ACC112 (cell line): ENCODE results near the gene AFF1.
A peak's percentile ranks its signal among the peaks of the same experiment; 100 is the strongest.

Experiments used
- H2AFZ ChIP-seq: fragments of 200-600 bp; sonication (generic); one replicate; pipeline ENCODE4 v1.6.0; 2017; ENCODE audit warnings: antibody characterized with exemption, low read length; ENCODE audit not compliant: unreplicated experiment
- H3K27ac ChIP-seq: fragments of 200-600 bp; sonication (generic); 2 replicates; pipeline ENCODE4 v1.5.1; 2014; ENCODE audit warnings: low read depth, mild to moderate bottlenecking, antibody characterized with exemption, low read length, moderate library complexity
- H3K27me3 ChIP-seq: fragments of 200-600 bp; sonication (generic); 2 replicates; pipeline ENCODE4 v1.6.1; 2014; ENCODE audit warnings: mild to moderate bottlenecking, antibody characterized with exemption, low read length, moderate library complexity, mixed read lengths; ENCODE audit not compliant: insufficient read depth
- H3K36me3 ChIP-seq: fragments of 200-600 bp; sonication (generic); 2 replicates; pipeline ENCODE4 v1.6.1; 2016; ENCODE audit warnings: mild to moderate bottlenecking, antibody characterized with exemption, low read length, moderate library complexity, mixed read lengths; ENCODE audit not compliant: insufficient read depth
- H3K4me1 ChIP-seq: fragments of 200-600 bp; sonication (generic); one replicate; pipeline ENCODE4 v1.6.1; 2016; ENCODE audit warnings: low read length, mixed read lengths; ENCODE audit not compliant: insufficient read depth, unreplicated experiment, control insufficient read depth
- H3K4me3 ChIP-seq: fragments of 200-600 bp; sonication (generic); 2 replicates; pipeline ENCODE4 v1.5.1; 2014; ENCODE audit warnings: mild to moderate bottlenecking, low read depth, low read length
- H3K79me2 ChIP-seq: fragments of 200-600 bp; sonication (generic); one replicate; pipeline ENCODE4 v1.6.0; 2016; ENCODE audit warnings: low read length; ENCODE audit not compliant: control insufficient read depth, unreplicated experiment, insufficient read depth

Gene AFF1

GRCh38 chr4:86934771-86935565 lies at the start of gene AFF1:
Gene AFF1, plus strand, starts transcription at chr4:86935011. Its CDS starts 13,523 bp downstream, at chr4:86948534.
- H3K36me3 ChIP-seq: peaks cover 3% of the 10 kb centered on the region; the same call in 1 of the 2 replicates
- H3K4me3 ChIP-seq: peak within 1 kb of the TSS; percentile 88
- peak within 1 kb of the TSS; percentile 96 for H2AFZ ChIP-seq
- no peaks in the 10 kb centered on the region for H3K27me3 ChIP-seq
- peak within 1 kb of the TSS; percentile 85 for H3K27ac ChIP-seq
- peaks cover 50% of the 10 kb centered on the region for H3K79me2 ChIP-seq
- peaks cover 32% of the 10 kb centered on the region for H3K4me1 ChIP-seq

GRCh38 chr4:86890790-86891189 lies 44.0 kb upstream of the AFF1 start:
- no peaks in the 10 kb centered on the region for H3K36me3 ChIP-seq
- no peaks in the 10 kb centered on the region for H3K27me3 ChIP-seq
- peaks cover 7% of the 10 kb centered on the region for H3K4me1 ChIP-seq
- no peak overlapping the region for H3K27ac ChIP-seq
- no peak overlapping the region for H3K4me3 ChIP-seq
- H2AFZ ChIP-seq: no peak overlapping the region
- no peaks in the 10 kb centered on the region for H3K79me2 ChIP-seq

GRCh38 chr4:86891762-86892635 lies 42.8 kb upstream of the AFF1 start, which contains the start of gene C4orf36:
Gene C4orf36, minus strand, starts transcription at chr4:86892422. Its CDS starts 902 bp downstream, at chr4:86891520.
- Histone ChIP-seq H2AFZ (peak within 1 kb of the TSS; percentile 86), H3K79me2 (no peaks in the 10 kb centered on the region), H3K4me3 (peak within 1 kb of the TSS; percentile 90), H3K4me1 (peaks cover 12% of the 10 kb centered on the region), H3K27me3 (no peaks in the 10 kb centered on the region), H3K27ac (no peak within 1 kb of the TSS; the same call in 1 of the 2 replicates), H3K36me3 (no peaks in the 10 kb centered on the region)

GRCh38 chr4:86892636-86892960 lies 42.2 kb upstream of the AFF1 start:
- Histone ChIP-seq H2AFZ (peak overlapping the region; percentile 86), H3K4me3 (peak overlapping the region; percentile 90), H3K79me2 (no peaks in the 10 kb centered on the region), H3K27ac (no peak overlapping the region), H3K4me1 (peaks cover 12% of the 10 kb centered on the region), H3K27me3 (no peaks in the 10 kb centered on the region), H3K36me3 (no peaks in the 10 kb centered on the region)

- Histone ChIP-seq H3K4me3 (peak overlapping the region; percentile 90), H3K4me1 (peaks cover 12% of the 10 kb centered on the region), H2AFZ (no peak overlapping the region), H3K79me2 (no peaks in the 10 kb centered on the region), H3K27ac (no peak overlapping the region), H3K36me3 (no peaks in the 10 kb centered on the region), H3K27me3 (no peaks in the 10 kb centered on the region)
Measured at GRCh38 chr4:86893136-86893535, 41.7 kb upstream of the AFF1 start.

GRCh38 chr4:86894455-86894854 lies 40.4 kb upstream of the AFF1 start:
- no peak overlapping the region for H3K4me3 ChIP-seq
- H3K36me3 ChIP-seq: no peaks in the 10 kb centered on the region
- H3K27me3 ChIP-seq: no peaks in the 10 kb centered on the region
- H3K4me1 ChIP-seq: peaks cover 12% of the 10 kb centered on the region
- peak overlapping the region; percentile 16 for H3K27ac ChIP-seq
- peak overlapping the region; percentile 76 for H2AFZ ChIP-seq
- H3K79me2 ChIP-seq: no peaks in the 10 kb centered on the region

- Histone ChIP-seq H3K79me2 (no peaks in the 10 kb centered on the region), H2AFZ (no peak overlapping the region), H3K36me3 (no peaks in the 10 kb centered on the region), H3K27me3 (no peaks in the 10 kb centered on the region), H3K4me1 (peaks cover 12% of the 10 kb centered on the region), H3K27ac (no peak overlapping the region), H3K4me3 (no peak overlapping the region)
Measured at GRCh38 chr4:86895692-86896488, 38.9 kb upstream of the AFF1 start.

GRCh38 chr4:86896596-86896995 lies 38.2 kb upstream of the AFF1 start:
- Histone ChIP-seq H2AFZ (no peak overlapping the region), H3K4me3 (no peak overlapping the region), H3K27me3 (no peaks in the 10 kb centered on the region), H3K27ac (no peak overlapping the region), H3K79me2 (no peaks in the 10 kb centered on the region), H3K36me3 (no peaks in the 10 kb centered on the region), H3K4me1 (peaks cover 12% of the 10 kb centered on the region)

- Histone ChIP-seq H3K27ac (no peak overlapping the region), H3K36me3 (no peaks in the 10 kb centered on the region), H3K79me2 (no peaks in the 10 kb centered on the region), H2AFZ (no peak overlapping the region), H3K4me3 (no peak overlapping the region), H3K4me1 (peaks cover 12% of the 10 kb centered on the region), H3K27me3 (no peaks in the 10 kb centered on the region)
Measured at GRCh38 chr4:86898562-86898961, 36.2 kb upstream of the AFF1 start.

GRCh38 chr4:86901864-86902263 lies 32.9 kb upstream of the AFF1 start:
- H3K36me3 ChIP-seq: no peaks in the 10 kb centered on the region
- no peak overlapping the region for H2AFZ ChIP-seq
- H3K79me2 ChIP-seq: no peaks in the 10 kb centered on the region
- no peaks in the 10 kb centered on the region for H3K4me1 ChIP-seq
- no peaks in the 10 kb centered on the region for H3K27me3 ChIP-seq
- H3K4me3 ChIP-seq: no peak overlapping the region
- no peak overlapping the region for H3K27ac ChIP-seq
